Measurements from ENCODE around the gene BLOC1S5. TPM values are rescaled to one million over a fixed set of nuclear protein-coding genes. Genes with fewer than 3 reads are reported as not detected.
"Not testable (repeated sequence)": the region's sequence is repeated elsewhere in the genome, so short reads cannot be mapped to it uniquely, and the experiment has no call there.

BLOC1S5 gene
- total RNA-seq, 2 experiments from 2014 or later, result 18.2 to 23.7 TPM

GRCh38 chr6:7992002-7992815 is 72.0 kb downstream of the BLOC1S5 start:
- Mint-ChIP-seq H3K9me3 (ENCODE audit: low read depth) (no peaks in the 10 kb centered on the region), H3K4me3 (no peak overlapping the region), H3K27me3 (no peaks in the 10 kb centered on the region), H3K36me3 (peaks cover 1% of the 10 kb centered on the region), H3K27ac (no peak overlapping the region), H3K4me1 (no peaks in the 10 kb centered on the region)
- ATAC-seq (no peak), DNase-seq (no peak)
- CTCF ChIA-PET, result interaction anchor here (1.4 kb wide), 1 partner anchor 270 kb away, joined by 5 read pairs; no protein-coding TSS in a partner anchor

GRCh38 chr6:7991536-7991935 is 72.7 kb downstream of the BLOC1S5 start:
- no peak overlapping the region for H3K27ac Mint-ChIP-seq
- H3K36me3 Mint-ChIP-seq, result peaks cover 1% of the 10 kb centered on the region
- no peak for ATAC-seq
- no peaks in the 10 kb centered on the region for H3K4me1 Mint-ChIP-seq
- no peaks in the 10 kb centered on the region for H3K9me3 Mint-ChIP-seq (ENCODE audit: low read depth)
- DNase-seq, result no peak
- CTCF ChIA-PET, result interaction anchor here (1.4 kb wide), 1 partner anchor 269 kb away, joined by 5 read pairs; no protein-coding TSS in a partner anchor
- H3K4me3 Mint-ChIP-seq, result no peak overlapping the region
- H3K27me3 Mint-ChIP-seq, result no peaks in the 10 kb centered on the region

GRCh38 chr6:7986219-7986618 is 78.0 kb downstream of the BLOC1S5 start:
- Mint-ChIP-seq H3K9me3 (ENCODE audit: low read depth) (no peaks in the 10 kb centered on the region), H3K27me3 (peaks cover 3% of the 10 kb centered on the region), H3K4me1 (no peaks in the 10 kb centered on the region), H3K36me3 (no peaks in the 10 kb centered on the region), H3K4me3 (no peak overlapping the region), H3K27ac (no peak overlapping the region)
- CTCF ChIA-PET, result no interaction called here
- ATAC-seq (no peak), DNase-seq (no peak)

GRCh38 chr6:7983967-7984366 is 80.2 kb downstream of the BLOC1S5 start:
- DNase-seq; H3K27ac Mint-ChIP-seq; H3K36me3 Mint-ChIP-seq; H3K9me3 Mint-ChIP-seq (ENCODE audit: low read depth); H3K27me3 Mint-ChIP-seq; CTCF ChIA-PET; H3K4me3 Mint-ChIP-seq; H3K4me1 Mint-ChIP-seq; ATAC-seq: not testable (repeated sequence)

- H3K36me3 Mint-ChIP-seq, result no peaks in the 10 kb centered on the region
- H3K4me3 Mint-ChIP-seq, result no peak overlapping the region
- no peaks in the 10 kb centered on the region for H3K4me1 Mint-ChIP-seq
- ATAC-seq (no peak), DNase-seq (no peak)
- no peaks in the 10 kb centered on the region for H3K9me3 Mint-ChIP-seq (ENCODE audit: low read depth)
- no peak overlapping the region for H3K27ac Mint-ChIP-seq
- CTCF ChIA-PET, result no interaction called here
- peaks cover 26% of the 10 kb centered on the region for H3K27me3 Mint-ChIP-seq
These were observed 84.4 kb downstream of the BLOC1S5 start for GRCh38 chr6:7979831-7980230.

- DNase-seq (no peak), ATAC-seq (no peak)
- no peak overlapping the region for H3K27ac Mint-ChIP-seq
- no peak overlapping the region for H3K4me3 Mint-ChIP-seq
- CTCF ChIA-PET, result no interaction called here
- peaks cover 34% of the 10 kb centered on the region for H3K27me3 Mint-ChIP-seq
- no peaks in the 10 kb centered on the region for H3K9me3 Mint-ChIP-seq (ENCODE audit: low read depth)
- H3K36me3 Mint-ChIP-seq, result no peaks in the 10 kb centered on the region
- no peaks in the 10 kb centered on the region for H3K4me1 Mint-ChIP-seq
These were observed 85.5 kb downstream of the BLOC1S5 start for GRCh38 chr6:7978736-7979135.

GRCh38 chr6:7976485-7977056 is 87.6 kb downstream of the BLOC1S5 start:
- H3K4me3 Mint-ChIP-seq, result no peak overlapping the region
- H3K9me3 Mint-ChIP-seq (ENCODE audit: low read depth), result no peaks in the 10 kb centered on the region
- peaks cover 31% of the 10 kb centered on the region for H3K27me3 Mint-ChIP-seq
- H3K36me3 Mint-ChIP-seq, result no peaks in the 10 kb centered on the region
- ATAC-seq (no peak), DNase-seq (no peak)
- CTCF ChIA-PET, result no interaction called here
- H3K4me1 Mint-ChIP-seq, result no peaks in the 10 kb centered on the region
- H3K27ac Mint-ChIP-seq, result no peak overlapping the region

GRCh38 chr6:7975764-7976146 is 88.4 kb downstream of the BLOC1S5 start:
- no peaks in the 10 kb centered on the region for H3K9me3 Mint-ChIP-seq (ENCODE audit: low read depth)
- H3K36me3 Mint-ChIP-seq, result no peaks in the 10 kb centered on the region
- no peaks in the 10 kb centered on the region for H3K4me1 Mint-ChIP-seq
- peaks cover 31% of the 10 kb centered on the region for H3K27me3 Mint-ChIP-seq
- H3K4me3 Mint-ChIP-seq, result no peak overlapping the region
- DNase-seq (no peak), ATAC-seq (no peak)
- H3K27ac Mint-ChIP-seq, result no peak overlapping the region
- CTCF ChIA-PET, result no interaction called here

- Mint-ChIP-seq H3K27ac (no peak overlapping the region), H3K4me3 (no peak overlapping the region), H3K27me3 (peaks cover 31% of the 10 kb centered on the region), H3K36me3 (no peaks in the 10 kb centered on the region), H3K4me1 (no peaks in the 10 kb centered on the region), H3K9me3 (ENCODE audit: low read depth) (peaks cover 4% of the 10 kb centered on the region)
- DNase-seq, result no peak
- no peak for ATAC-seq
- CTCF ChIA-PET, result no interaction called here
These were observed 89.0 kb downstream of the BLOC1S5 start for GRCh38 chr6:7974938-7975763.

GRCh38 chr6:7974565-7974937 is 89.6 kb downstream of the BLOC1S5 start:
- CTCF ChIA-PET, result no interaction called here
- DNase-seq (no peak), ATAC-seq (no peak)
- no peak overlapping the region for H3K27ac Mint-ChIP-seq
- H3K4me1 Mint-ChIP-seq, result no peaks in the 10 kb centered on the region
- H3K36me3 Mint-ChIP-seq, result no peaks in the 10 kb centered on the region
- no peak overlapping the region for H3K4me3 Mint-ChIP-seq
- H3K9me3 Mint-ChIP-seq (ENCODE audit: low read depth), result peaks cover 6% of the 10 kb centered on the region
- peaks cover 31% of the 10 kb centered on the region for H3K27me3 Mint-ChIP-seq

- Mint-ChIP-seq H3K27ac (no peak overlapping the region), H3K4me3 (no peak overlapping the region), H3K9me3 (ENCODE audit: low read depth) (peaks cover 6% of the 10 kb centered on the region), H3K36me3 (no peaks in the 10 kb centered on the region), H3K4me1 (no peaks in the 10 kb centered on the region), H3K27me3 (peaks cover 28% of the 10 kb centered on the region)
- ATAC-seq (no peak), DNase-seq (no peak)
- CTCF ChIA-PET, result no interaction called here
These were observed 90.6 kb downstream of the BLOC1S5 start for GRCh38 chr6:7973584-7973983.

GRCh38 chr6:7971499-7971898 is 92.7 kb downstream of the BLOC1S5 start:
- Mint-ChIP-seq H3K4me1 (no peaks in the 10 kb centered on the region), H3K4me3 (no peak overlapping the region), H3K27ac (no peak overlapping the region), H3K9me3 (ENCODE audit: low read depth) (peaks cover 8% of the 10 kb centered on the region), H3K27me3 (peaks cover 22% of the 10 kb centered on the region), H3K36me3 (no peaks in the 10 kb centered on the region)
- ATAC-seq (no peak), DNase-seq (no peak)
- CTCF ChIA-PET, result no interaction called here

- no peak for ATAC-seq
These were observed 93.6 kb downstream of the BLOC1S5 start for GRCh38 chr6:7970616-7971015.

More at GRCh38 chr6:7970616-7971015, 93.6 kb downstream of the BLOC1S5 start:
- CTCF ChIA-PET, result no interaction called here
- H3K4me1 Mint-ChIP-seq, result no peaks in the 10 kb centered on the region
- no peaks in the 10 kb centered on the region for H3K36me3 Mint-ChIP-seq
- no peak for DNase-seq
- H3K27ac Mint-ChIP-seq, result no peak overlapping the region
- no peak overlapping the region for H3K4me3 Mint-ChIP-seq
- H3K9me3 Mint-ChIP-seq (ENCODE audit: low read depth), result peaks cover 8% of the 10 kb centered on the region
- peaks cover 16% of the 10 kb centered on the region for H3K27me3 Mint-ChIP-seq

Data from activated CD8-positive, alpha-beta memory T cell treated with anti-CD3 and anti-CD28 coated beads, Interleukin-2, amount 10 ng/mL, durations not matched to agents 7 days and 5 days (primary cell).